Stomach (tissue), 9 donors: Measurements from ENCODE around the gene TMEM181. TPM values are rescaled to one million over a fixed set of nuclear protein-coding genes. Genes with fewer than 3 reads are reported as not detected.

Source experiments
- DNase-seq, 2 donors: peaks; one replicate each; pipeline versions ENCODE4 v3.0.0 to v3.0.0-alpha.2; 2013 to 2019
- H3K27ac ChIP-seq, 5 donors: fragments of 200-600 bp in 4 of 5; sonication (generic) in 4 of 5; one replicate each; pipeline ENCODE4 v1.5.1; 2013 to 2019; ENCODE audit warnings: mild to moderate bottlenecking in 1 of 5, moderate library complexity in 1 of 5
- H3K27me3 ChIP-seq, 3 donors: fragments of 200-600 bp; sonication (generic); one replicate each; pipeline ENCODE4 v1.5.1; 2017 to 2019; ENCODE audit warnings: mixed run types in 1 of 3
- H3K36me3 ChIP-seq, 4 donors: fragments of 200-600 bp; sonication (generic); 1 replicate in 3 of 4; 2 replicates in 1 of 4; pipeline ENCODE4 v1.5.1; 2016 to 2019
- H3K4me1 ChIP-seq, 4 donors: fragments of 200-600 bp; sonication (generic); one replicate each; pipeline ENCODE4 v1.5.1; 2016 to 2019
- H3K4me3 ChIP-seq, 4 donors: fragments of 200-600 bp; sonication (generic) in 3 of 4; one replicate each; pipeline ENCODE4 v1.5.1; 2016 to 2019; ENCODE audit warnings: mild to moderate bottlenecking in 1 of 4
- H3K9me3 ChIP-seq, 4 donors: fragments of 200-600 bp; sonication (generic); one replicate each; pipeline ENCODE4 v1.5.1; 2016 to 2019
- EP300 ChIP-seq: sonication (generic); formaldehyde crosslinking; IDR thresholded peaks from one replicate; pipeline ENCODE4 v1.6.1; 2017; ENCODE audit warnings: antibody characterized with exemption
- POLR2A ChIP-seq, 4 donors: fragments of 450-650 bp; IDR thresholded peaks; one replicate each; pipeline ENCODE4 v1.6.1; 2016; ENCODE audit warnings: antibody characterized with exemption in 4 of 4, control low read depth in 2 of 4, mild to moderate bottlenecking in 1 of 4, moderate library complexity in 1 of 4
- POLR2AphosphoS5 ChIP-seq, 3 donors: sonication (generic); formaldehyde crosslinking; IDR thresholded peaks; one replicate each; pipeline ENCODE4 v1.6.1; 2016; ENCODE audit warnings: antibody characterized with exemption in 3 of 3
- WGBS, 5 donors: extraction: QIAGEN DNeasy Blood & Tissue Kit in 3 of 5; methylation state at CpG; one replicate each; pipeline versions ENCODE4 v1.1.5 to v1.1.7; 2013 to 2018; 5-methylcytosine and 5-hydroxymethylcytosine counted together
- intact Hi-C: fragments of 100-400 bp; cut with DNase I; formaldehyde crosslinking; loops from one replicate; pipeline ENCODE4 v1.15.1; 2023; ENCODE audit warnings: low total_unique reads
- polyA plus RNA-seq, 3 donors: library from polyadenylated mRNA; stranded (reverse); fragments of 200-250 nt; gene quantifications; one replicate each; pipeline ENCODE4 v1.2.3, GENCODE V29; 2013
- total RNA-seq, 5 donors: library from RNA; depleted of rRNA; stranded (reverse); fragments of >200 nt; gene quantifications; one replicate each; pipeline versions ENCODE4 v1.1.0 to v1.2.3, GENCODE V29; 2014 to 2016
- TF ChIP-seq, protein P1 (sequence below), 7 experiments: fragments of 450-650 bp in 4 of 7; fragments of 200-600 bp in 3 of 7; sonication (generic) in 3 of 7; IDR thresholded peaks; one replicate each; pipeline ENCODE4 v1.5.1; 2016 to 2019; ENCODE audit warnings: antibody characterized with exemption in 7 of 7, control low read depth in 2 of 7, mild to moderate bottlenecking in 1 of 7
- donor health status: healthy with polysubstance abuse.
- donor health status: Bipolar disorder and iron deficiency.
- donor health status: healthy.

Gene TMEM181
- total and polyA plus RNA-seq, 8 donors: 2.9 to 62.2 (median 15.0) TPM

DNA sequence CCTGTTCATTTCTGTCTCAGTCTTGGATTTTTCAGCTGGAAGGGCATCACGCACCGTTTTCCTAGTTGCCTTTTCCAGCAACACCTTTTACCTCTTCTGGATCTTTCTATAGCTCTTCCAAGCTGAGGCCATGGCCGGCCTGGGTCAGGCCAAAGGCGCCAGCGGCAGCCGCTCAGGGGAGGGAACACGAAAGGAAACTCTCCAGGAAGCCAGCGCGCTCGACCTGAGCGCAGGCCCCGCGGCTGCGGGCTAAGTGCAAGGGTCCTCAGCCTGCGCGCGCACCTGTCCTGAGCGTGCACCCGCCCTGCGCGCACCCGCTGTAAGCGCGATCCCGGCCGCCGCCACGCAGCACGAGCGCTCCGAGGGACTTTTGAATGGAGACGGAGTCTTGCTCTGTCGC, 43.8 kb upstream of the TMEM181 start:
- Histone ChIP-seq H3K36me3 (no peaks in the 10 kb centered on the region), H3K27ac (no peak overlapping the region), H3K27me3 (peaks cover 0 to 38% (median 15%) of the 10 kb centered on the region in 3 donors), H3K4me3 (peak overlapping the region in 2 of 4 donors; percentile 2 to 6), H3K9me3 (no peaks in the 10 kb centered on the region), H3K4me1 (peaks cover 6 to 24% (median 14%) of the 10 kb centered on the region in 4 donors)
- DNase-seq: peak in 1 of 2 donors; percentile 64
- TF ChIP-seq, protein P1, sequence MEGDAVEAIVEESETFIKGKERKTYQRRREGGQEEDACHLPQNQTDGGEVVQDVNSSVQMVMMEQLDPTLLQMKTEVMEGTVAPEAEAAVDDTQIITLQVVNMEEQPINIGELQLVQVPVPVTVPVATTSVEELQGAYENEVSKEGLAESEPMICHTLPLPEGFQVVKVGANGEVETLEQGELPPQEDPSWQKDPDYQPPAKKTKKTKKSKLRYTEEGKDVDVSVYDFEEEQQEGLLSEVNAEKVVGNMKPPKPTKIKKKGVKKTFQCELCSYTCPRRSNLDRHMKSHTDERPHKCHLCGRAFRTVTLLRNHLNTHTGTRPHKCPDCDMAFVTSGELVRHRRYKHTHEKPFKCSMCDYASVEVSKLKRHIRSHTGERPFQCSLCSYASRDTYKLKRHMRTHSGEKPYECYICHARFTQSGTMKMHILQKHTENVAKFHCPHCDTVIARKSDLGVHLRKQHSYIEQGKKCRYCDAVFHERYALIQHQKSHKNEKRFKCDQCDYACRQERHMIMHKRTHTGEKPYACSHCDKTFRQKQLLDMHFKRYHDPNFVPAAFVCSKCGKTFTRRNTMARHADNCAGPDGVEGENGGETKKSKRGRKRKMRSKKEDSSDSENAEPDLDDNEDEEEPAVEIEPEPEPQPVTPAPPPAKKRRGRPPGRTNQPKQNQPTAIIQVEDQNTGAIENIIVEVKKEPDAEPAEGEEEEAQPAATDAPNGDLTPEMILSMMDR (IDR thresholded peaks at IDR 0.05): no peak
- no peak for TF ChIP-seq POLR2A (IDR thresholded peaks at IDR 0.05)
- TF ChIP-seq EP300: no peak
- no peak for TF ChIP-seq POLR2AphosphoS5 (IDR thresholded peaks at IDR 0.05)
- intact Hi-C loops: no loop called here
- 15 to 27% (median 24%) methylated on average over 28 to 33 of the region's 33 CpGs for WGBS, 5 donors

DNA sequence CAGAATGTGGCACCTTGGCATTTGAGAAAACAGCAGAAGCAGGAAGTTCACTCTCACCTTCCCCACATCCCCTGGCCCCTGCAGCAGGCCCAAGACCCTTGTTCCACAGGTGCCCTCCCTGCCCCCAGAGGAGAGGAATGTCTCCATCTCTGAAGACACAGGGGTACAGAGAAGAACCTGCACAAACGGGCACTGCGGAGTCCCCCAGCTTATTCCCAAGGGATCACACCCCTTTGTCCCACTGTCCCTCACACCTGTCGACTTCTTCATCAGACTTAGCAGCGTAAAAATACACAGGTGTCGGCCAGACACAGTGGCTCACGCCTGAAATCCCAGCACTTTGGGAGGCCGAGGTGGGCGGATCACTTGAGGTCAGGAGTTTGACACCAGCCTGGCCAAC, 42.9 kb upstream of the TMEM181 start:
- TF ChIP-seq POLR2A (IDR thresholded peaks at IDR 0.05) (no peak), EP300 (no peak), POLR2AphosphoS5 (IDR thresholded peaks at IDR 0.05) (no peak)
- TF ChIP-seq, protein P1 (IDR thresholded peaks at IDR 0.05): no peak
- no peaks in the 10 kb centered on the region for H3K36me3 ChIP-seq
- no peak overlapping the region for H3K27ac ChIP-seq
- WGBS, 5 donors: 82 to 94% (median 91%) methylated on average over 8 of the region's 8 CpGs
- H3K4me3 ChIP-seq: no peak overlapping the region
- H3K27me3 ChIP-seq: peaks cover 0 to 38% (median 15%) of the 10 kb centered on the region in 3 donors
- DNase-seq: no peak
- H3K9me3 ChIP-seq: no peaks in the 10 kb centered on the region
- intact Hi-C loops: no loop called here
- peaks cover 6 to 24% (median 14%) of the 10 kb centered on the region in 4 donors for H3K4me1 ChIP-seq

DNA sequence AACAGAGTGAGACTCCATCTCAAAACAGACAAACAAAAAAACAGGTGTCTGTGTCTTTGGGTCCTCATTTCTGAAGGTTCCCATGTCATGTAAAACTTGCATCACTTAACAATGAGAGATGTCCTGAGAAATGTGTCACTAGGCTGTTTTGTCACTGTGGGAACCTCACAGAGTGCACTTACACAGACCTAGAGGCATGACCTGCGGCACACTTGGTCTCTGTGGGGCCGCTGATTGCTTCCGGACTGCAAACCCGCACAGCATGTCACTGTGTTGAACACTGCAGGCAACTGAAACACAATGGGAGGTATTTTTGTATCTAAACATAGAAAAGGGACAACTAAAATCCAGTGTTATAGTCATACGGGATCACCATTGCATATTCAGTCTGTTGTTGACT, 42.3 kb upstream of the TMEM181 start:
- 71 to 82% (median 77%) methylated on average over 5 of the region's 5 CpGs for WGBS, 5 donors
- Histone ChIP-seq H3K36me3 (no peaks in the 10 kb centered on the region), H3K9me3 (no peaks in the 10 kb centered on the region), H3K27ac (no peak overlapping the region), H3K27me3 (peaks cover 0 to 38% (median 15%) of the 10 kb centered on the region in 3 donors), H3K4me3 (no peak overlapping the region), H3K4me1 (peaks cover 6 to 24% (median 14%) of the 10 kb centered on the region in 4 donors)
- intact Hi-C loops: no loop called here
- TF ChIP-seq POLR2AphosphoS5 (IDR thresholded peaks at IDR 0.05) (no peak), EP300 (no peak), POLR2A (IDR thresholded peaks at IDR 0.05) (no peak)
- TF ChIP-seq, protein P1 (IDR thresholded peaks at IDR 0.05): no peak
- no peak for DNase-seq

DNA sequence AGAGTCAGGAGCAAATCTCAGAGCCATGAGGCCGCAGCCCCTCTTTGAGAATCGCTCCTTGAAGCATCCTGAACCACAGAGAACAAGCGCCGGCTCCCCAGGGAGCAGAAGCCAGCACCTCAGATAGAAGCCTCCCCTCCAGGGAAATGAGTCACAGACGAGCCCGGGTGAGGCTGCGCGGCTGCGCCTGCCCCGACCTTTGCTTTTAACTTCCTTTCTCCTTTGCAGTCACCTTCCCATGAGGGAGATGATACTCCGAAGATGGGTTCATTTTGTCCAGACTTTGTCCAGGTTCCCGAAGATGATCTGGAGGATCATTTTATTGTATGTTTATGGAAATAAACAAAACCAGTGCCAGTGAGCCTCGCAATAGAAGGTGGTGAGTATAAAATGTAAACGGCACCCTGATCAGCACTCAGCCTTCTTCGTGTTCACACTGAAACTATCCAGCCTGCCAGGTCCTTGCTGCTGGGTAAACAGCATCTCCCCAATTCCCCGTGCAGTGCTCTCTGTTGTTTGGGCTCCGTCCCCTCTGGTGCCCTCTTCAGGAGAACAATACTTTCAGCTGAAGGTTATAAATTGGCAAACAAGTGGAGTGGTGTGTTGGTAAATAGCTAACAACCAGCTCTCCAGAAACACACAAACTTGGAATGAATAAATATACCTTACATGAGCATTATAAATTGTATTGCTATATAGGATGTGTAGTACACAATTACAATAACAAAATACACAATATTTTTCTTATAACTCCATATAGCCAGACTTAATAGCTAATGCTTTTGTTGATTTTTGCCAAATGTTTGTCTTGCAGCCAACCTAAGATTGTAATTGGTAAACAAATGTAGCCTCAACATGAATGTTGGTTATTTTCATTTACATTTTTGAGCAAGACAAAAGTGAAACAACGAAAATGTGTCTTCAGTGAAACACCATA, 41.4 kb upstream of the TMEM181 start:
- no peaks in the 10 kb centered on the region for H3K9me3 ChIP-seq
- H3K27ac ChIP-seq: no peak overlapping the region
- H3K27me3 ChIP-seq: peaks cover 0 to 43% (median 15%) of the 10 kb centered on the region in 3 donors
- peak in 1 of 3 donors; percentile 18 for TF ChIP-seq POLR2AphosphoS5 (IDR thresholded peaks at IDR 0.05)
- TF ChIP-seq POLR2A (IDR thresholded peaks at IDR 0.05): no peak
- TF ChIP-seq, protein P1 (IDR thresholded peaks at IDR 0.05): peak in 4 of 7 experiments; percentile 18 to 43 (median 30)
- no peak for TF ChIP-seq EP300
- H3K4me1 ChIP-seq: peaks cover 6 to 24% (median 14%) of the 10 kb centered on the region in 4 donors
- no peaks in the 10 kb centered on the region for H3K36me3 ChIP-seq
- intact Hi-C loops: no loop called here
- 5 to 12% (median 7%) methylated on average over 18 of the region's 18 CpGs for WGBS, 5 donors
- peak overlapping the region; percentile 13 to 36 (median 20) for H3K4me3 ChIP-seq
- peak; percentile 63 to 76 for DNase-seq
